Stimulated activated CD8-positive, alpha-beta memory T cell treated with anti-CD3 and anti-CD28 coated beads, Interleukin-7, amount 100 ng/mL, for 1 hour (primary cell): ENCODE data around the gene HIVEP1.
"Not testable (repeated sequence)": the region's sequence is repeated elsewhere in the genome, so short reads cannot be mapped to it uniquely, and the experiment has no call there.

ENCODE experiments used
- DNase-seq, 2 donors: peaks; one replicate each; pipeline ENCODE4 v3.0.0-alpha.2; 2020; ENCODE audit warnings: low read depth in 2 of 2

Gene HIVEP1

GRCh38 chr6:12083763-12084162 lies 71.7 kb downstream of the HIVEP1 start:
- no peak for DNase-seq

GRCh38 chr6:12084681-12085080 lies 72.6 kb downstream of the HIVEP1 start:
- DNase-seq: no peak

- no peak for DNase-seq
Measured at GRCh38 chr6:12088531-12088930, 76.4 kb downstream of the HIVEP1 start.

- no peak for DNase-seq
Measured at GRCh38 chr6:12090714-12091113, 78.6 kb downstream of the HIVEP1 start.

- DNase-seq: no peak
Measured at GRCh38 chr6:12092762-12093161, 80.7 kb downstream of the HIVEP1 start.

GRCh38 chr6:12094689-12095088 lies 82.6 kb downstream of the HIVEP1 start:
- DNase-seq: no peak

GRCh38 chr6:12096342-12096741 lies 84.2 kb downstream of the HIVEP1 start:
- no peak for DNase-seq

GRCh38 chr6:12097791-12098190 lies 85.7 kb downstream of the HIVEP1 start:
- DNase-seq: no peak

- DNase-seq: no peak
Measured at GRCh38 chr6:12099623-12100338, 87.7 kb downstream of the HIVEP1 start.

- no peak for DNase-seq
Measured at GRCh38 chr6:12101048-12101447, 88.9 kb downstream of the HIVEP1 start.

GRCh38 chr6:12101653-12102312 lies 89.7 kb downstream of the HIVEP1 start:
- no peak for DNase-seq

- DNase-seq: no peak
Measured at GRCh38 chr6:12102350-12102749, 90.2 kb downstream of the HIVEP1 start.

GRCh38 chr6:12103158-12103557 lies 91.0 kb downstream of the HIVEP1 start:
- DNase-seq: no peak

- no peak for DNase-seq
Measured at GRCh38 chr6:12105271-12105670, 93.2 kb downstream of the HIVEP1 start.

- DNase-seq: not testable (repeated sequence)
Measured at GRCh38 chr6:12108376-12108775, 96.3 kb downstream of the HIVEP1 start.

- DNase-seq: no peak
Measured at GRCh38 chr6:12110523-12111362, 98.6 kb downstream of the HIVEP1 start.

- no peak for DNase-seq
Measured at GRCh38 chr6:12111363-12111670, 99.2 kb downstream of the HIVEP1 start.

- no peak for DNase-seq
Measured at GRCh38 chr6:12112540-12113189, 100.6 kb downstream of the HIVEP1 start.

GRCh38 chr6:12113190-12113577 lies 101.1 kb downstream of the HIVEP1 start:
- no peak for DNase-seq

GRCh38 chr6:12114055-12114503 lies 102.0 kb downstream of the HIVEP1 start:
- no peak for DNase-seq

GRCh38 chr6:12115001-12115400 lies 102.9 kb downstream of the HIVEP1 start:
- no peak for DNase-seq

- no peak for DNase-seq
Measured at GRCh38 chr6:12115492-12115891, 103.4 kb downstream of the HIVEP1 start.
